K562 (cell line): ENCODE data around the gene SPTAN1. TPM values are rescaled to one million over a fixed set of nuclear protein-coding genes. Genes with fewer than 3 reads are reported as not detected.

Source experiments
- ARNT ChIP-seq, 2 experiments: fragments of 450-650 bp; IDR thresholded peaks; 2 replicates each; pipeline ENCODE4 v1.6.1; 2016; ENCODE audit warnings: mild to moderate bottlenecking in 1 of 2
- C11orf30 ChIP-seq: fragments of 450-650 bp; IDR thresholded peaks from 2 replicates; pipeline ENCODE4 v1.6.1; 2016; ENCODE audit warnings: low read depth, mild to moderate bottlenecking
- CAMTA2 ChIP-seq: fragments of 250-450 bp; sonication (Bioruptor Pico); conservative IDR thresholded peaks from 2 replicates; pipeline ENCODE4 v1.5.1; 2022
- E2F3 ChIP-seq: fragments of 250-450 bp; sonication (Bioruptor Pico); IDR thresholded peaks from 2 replicates; pipeline ENCODE4 v1.4.0; 2020; ENCODE audit warnings: mild to moderate bottlenecking
- HCFC1 ChIP-seq: IDR thresholded peaks from 2 replicates; pipeline ENCODE4 v1.6.1; 2012; ENCODE audit warnings: low read depth, low read length, improper control_type of control experiment
- HMGXB4 ChIP-seq: sonication (generic); formaldehyde crosslinking; IDR thresholded peaks from 2 replicates; pipeline ENCODE4 v1.8.1; 2023; ENCODE audit warnings: mild to moderate bottlenecking, missing genetic modification reagents
- ILF3 ChIP-seq: fragments of 450-650 bp; IDR thresholded peaks from 2 replicates; pipeline ENCODE4 v1.6.1; 2018; ENCODE audit warnings: antibody characterized with exemption, mild to moderate bottlenecking, moderate library complexity, borderline replicate concordance
- LARP7 ChIP-seq: fragments of 450-650 bp; IDR thresholded peaks from 2 replicates; pipeline ENCODE4 v1.6.1; 2016
- NR0B1 ChIP-seq: fragments of 450-650 bp; IDR thresholded peaks from one replicate; pipeline ENCODE4 v1.6.1; 2018; ENCODE audit warnings: mild to moderate bottlenecking, moderate library complexity; ENCODE audit not compliant: partially characterized antibody
- PHF8 ChIP-seq: fragments of 200-600 bp; sonication (generic); IDR thresholded peaks from 2 replicates; pipeline ENCODE4 v1.6.1; 2012; ENCODE audit warnings: mixed run types, mild to moderate bottlenecking, inconsistent platforms, low read length, moderate library complexity, borderline replicate concordance
- TAF15 ChIP-seq: fragments of 200-400 bp; formaldehyde crosslinking; IDR thresholded peaks from 2 replicates; pipeline ENCODE4 v1.6.1; 2017; ENCODE audit warnings: mild to moderate bottlenecking, low read depth, low read length, moderate library complexity
- TCF15 ChIP-seq: fragments of 250-450 bp; sonication (Bioruptor Pico); IDR thresholded peaks from 2 replicates; pipeline ENCODE4 v1.8.0; 2022; ENCODE audit warnings: moderate library complexity, mild to moderate bottlenecking, inconsistent platforms
- TRIM28 ChIP-seq: fragments of 450-650 bp; IDR thresholded peaks from 2 replicates; pipeline ENCODE4 v1.6.1; 2017
- ZNF143 ChIP-seq: sonication (generic); formaldehyde crosslinking; IDR thresholded peaks from 2 replicates; pipeline ENCODE4 v1.9.0; 2022; ENCODE audit warnings: mild to moderate bottlenecking, missing genetic modification reagents
- ZNF384 ChIP-seq: IDR thresholded peaks from 2 replicates; pipeline ENCODE4 v1.6.1; 2012; ENCODE audit warnings: low read depth, low read length, improper control_type of control experiment
- polyA plus RNA-seq, 8 experiments: library from polyadenylated mRNA; depleted of rRNA in 4 of 8; stranded (reverse) in 5 of 8; unstranded in 3 of 8; fragments of >200 nt; fragmentation: Nextera tagmentation in 2 of 8; fragmentation: Illumina TruSeq in 1 of 8; extraction: Ambion mirVana in 2 of 8; extraction: Trizol in 1 of 8; gene quantifications; 2 replicates each; pipeline versions ENCODE4 v1.2.1 to v1.2.3, GENCODE V29; 2011 to 2014; ENCODE audit warnings: inconsistent platforms in 1 of 8, missing spikeins in 1 of 8
- total RNA-seq, 7 experiments: library from RNA; depleted of rRNA in 6 of 7; stranded (reverse); fragments of >200 nt in 6 of 7; fragmentation: Illumina TruSeq in 2 of 7; extraction: Trizol in 2 of 7; gene quantifications; 2 replicates each; pipeline versions ENCODE4 v1.2.1 to v1.2.3, GENCODE V29; 2011 to 2021; ENCODE audit warnings: low replicate concordance in 1 of 7
- TF ChIP-seq, protein P1 (sequence below): fragments of 450-650 bp; formaldehyde crosslinking; IDR thresholded peaks from 2 replicates; pipeline ENCODE4 v1.4.0; 2022; ENCODE audit warnings: mild to moderate bottlenecking, moderate library complexity
- TF ChIP-seq, protein P2 (sequence below): fragments of 450-650 bp; formaldehyde crosslinking; IDR thresholded peaks from 2 replicates; pipeline ENCODE4 v1.4.0; 2020; ENCODE audit warnings: mild to moderate bottlenecking, moderate library complexity

Gene SPTAN1
- total and polyA plus RNA-seq, 9 of the 15 experiments (the other 6 are each of a cell fraction or from before 2014, with no cell fraction given), result 1.5 to 13.5 (median 6.8) TPM

DNA sequence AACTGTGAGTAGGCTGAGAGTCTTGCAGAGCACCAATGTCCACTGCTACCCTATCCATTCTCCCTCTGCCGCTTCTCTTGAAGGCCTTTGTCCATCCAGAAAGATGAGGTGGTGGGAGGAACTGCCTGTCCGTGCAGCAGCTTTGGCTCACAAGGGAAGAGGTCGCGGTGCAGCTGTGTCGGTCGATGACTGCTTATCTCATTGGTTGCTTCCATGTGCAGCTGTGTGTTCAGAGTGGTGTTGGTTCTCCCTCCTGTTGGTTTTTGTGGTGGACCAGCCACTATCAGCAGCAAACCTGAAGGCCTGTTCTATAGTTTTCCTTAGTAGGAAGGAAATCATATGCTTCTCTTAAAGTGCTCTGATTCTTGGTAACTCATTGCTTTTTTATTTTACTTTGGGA is 40.7 kb downstream of the SPTAN1 start (continued):
- TF ChIP-seq PHF8, result no peak
- no peak for TF ChIP-seq HCFC1
- no peak for TF ChIP-seq ZNF143 (CRISPR knock-in tag)
- TF ChIP-seq ZNF384, result no peak
- peak; percentile 42 to 58; a peak in 1 of 4 replicates for TF ChIP-seq ARNT (IDR thresholded peaks at IDR 0.05)
- no peak for TF ChIP-seq E2F3 (CRISPR knock-in tag)
- TF ChIP-seq ILF3, result no peak
- no peak for TF ChIP-seq CAMTA2 (CRISPR knock-in tag)
- TF ChIP-seq, protein P1, sequence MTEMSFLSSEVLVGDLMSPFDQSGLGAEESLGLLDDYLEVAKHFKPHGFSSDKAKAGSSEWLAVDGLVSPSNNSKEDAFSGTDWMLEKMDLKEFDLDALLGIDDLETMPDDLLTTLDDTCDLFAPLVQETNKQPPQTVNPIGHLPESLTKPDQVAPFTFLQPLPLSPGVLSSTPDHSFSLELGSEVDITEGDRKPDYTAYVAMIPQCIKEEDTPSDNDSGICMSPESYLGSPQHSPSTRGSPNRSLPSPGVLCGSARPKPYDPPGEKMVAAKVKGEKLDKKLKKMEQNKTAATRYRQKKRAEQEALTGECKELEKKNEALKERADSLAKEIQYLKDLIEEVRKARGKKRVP (CRISPR knock-in tag), result no peak
- no peak for TF ChIP-seq LARP7
- TF ChIP-seq NR0B1, result no peak
- no peak for TF ChIP-seq TCF15
- TF ChIP-seq C11orf30, result no peak
- no peak for TF ChIP-seq HMGXB4 (CRISPR knock-in tag)
- TF ChIP-seq TAF15, result no peak
- TF ChIP-seq, protein P2, sequence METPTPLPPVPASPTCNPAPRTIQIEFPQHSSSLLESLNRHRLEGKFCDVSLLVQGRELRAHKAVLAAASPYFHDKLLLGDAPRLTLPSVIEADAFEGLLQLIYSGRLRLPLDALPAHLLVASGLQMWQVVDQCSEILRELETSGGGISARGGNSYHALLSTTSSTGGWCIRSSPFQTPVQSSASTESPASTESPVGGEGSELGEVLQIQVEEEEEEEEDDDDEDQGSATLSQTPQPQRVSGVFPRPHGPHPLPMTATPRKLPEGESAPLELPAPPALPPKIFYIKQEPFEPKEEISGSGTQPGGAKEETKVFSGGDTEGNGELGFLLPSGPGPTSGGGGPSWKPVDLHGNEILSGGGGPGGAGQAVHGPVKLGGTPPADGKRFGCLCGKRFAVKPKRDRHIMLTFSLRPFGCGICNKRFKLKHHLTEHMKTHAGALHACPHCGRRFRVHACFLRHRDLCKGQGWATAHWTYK (CRISPR knock-in tag), result no peak
- peak; percentile 81 for TF ChIP-seq TRIM28
